OCI-LY1 (cell line): ENCODE data around the gene C4B.

Experiments
- EZH2 ChIP-seq: fragments of 200-600 bp; sonication (generic), shearing (Covaris generic); IDR thresholded peaks from 2 replicates; pipeline ENCODE4 v1.8.0; 2017; ENCODE audit warnings: borderline replicate concordance, mixed run types, mild to moderate bottlenecking, antibody characterized with exemption, low read length, moderate library complexity, mixed read lengths
- TF ChIP-seq, protein P1 (sequence below): fragments of 200-600 bp; sonication (generic), shearing (Covaris generic); IDR thresholded peaks from 2 replicates; pipeline ENCODE4 v1.5.1; 2017; ENCODE audit warnings: mild to moderate bottlenecking, antibody characterized with exemption, low read length, moderate library complexity, mixed read lengths

DNA sequence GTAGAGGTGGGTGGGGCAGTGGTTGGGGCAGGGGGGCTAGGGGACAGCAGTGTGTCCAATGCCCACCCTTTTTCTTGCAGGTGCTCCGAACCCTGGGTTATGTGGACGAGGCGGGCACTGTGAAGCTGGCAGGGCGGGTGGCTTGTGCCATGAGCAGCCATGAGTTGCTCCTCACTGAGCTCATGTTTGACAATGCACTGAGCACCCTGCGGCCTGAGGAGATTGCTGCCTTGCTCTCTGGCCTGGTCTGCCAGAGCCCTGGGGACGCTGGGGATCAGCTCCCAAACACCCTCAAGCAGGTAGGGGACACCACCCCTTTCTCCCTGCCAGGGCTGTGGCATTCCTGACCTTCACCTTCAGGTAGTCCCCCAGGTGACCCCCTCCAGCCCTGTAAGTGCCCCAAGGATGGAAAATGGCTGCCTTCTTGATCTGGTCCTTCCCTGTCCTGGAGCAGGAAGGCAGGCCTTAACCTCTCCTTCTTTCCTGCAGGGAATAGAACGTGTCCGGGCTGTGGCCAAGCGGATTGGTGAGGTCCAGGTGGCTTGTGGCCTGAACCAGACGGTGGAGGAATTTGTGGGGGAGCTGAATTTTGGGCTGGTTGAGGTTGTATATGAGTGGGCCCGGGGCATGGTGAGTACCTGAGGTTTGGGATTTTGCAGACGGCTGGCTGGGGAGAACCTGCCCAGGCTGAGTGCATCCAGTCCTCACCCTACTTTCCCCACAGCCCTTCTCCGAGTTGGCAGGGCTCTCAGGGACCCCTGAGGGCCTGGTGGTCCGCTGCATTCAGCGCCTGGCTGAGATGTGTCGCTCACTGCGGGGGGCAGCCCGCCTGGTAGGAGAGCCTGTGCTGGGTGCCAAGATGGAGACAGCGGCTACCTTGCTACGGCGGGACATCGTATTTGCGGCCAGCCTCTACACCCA, 45.5 kb upstream of the C4B start:
- TF ChIP-seq, protein P1, sequence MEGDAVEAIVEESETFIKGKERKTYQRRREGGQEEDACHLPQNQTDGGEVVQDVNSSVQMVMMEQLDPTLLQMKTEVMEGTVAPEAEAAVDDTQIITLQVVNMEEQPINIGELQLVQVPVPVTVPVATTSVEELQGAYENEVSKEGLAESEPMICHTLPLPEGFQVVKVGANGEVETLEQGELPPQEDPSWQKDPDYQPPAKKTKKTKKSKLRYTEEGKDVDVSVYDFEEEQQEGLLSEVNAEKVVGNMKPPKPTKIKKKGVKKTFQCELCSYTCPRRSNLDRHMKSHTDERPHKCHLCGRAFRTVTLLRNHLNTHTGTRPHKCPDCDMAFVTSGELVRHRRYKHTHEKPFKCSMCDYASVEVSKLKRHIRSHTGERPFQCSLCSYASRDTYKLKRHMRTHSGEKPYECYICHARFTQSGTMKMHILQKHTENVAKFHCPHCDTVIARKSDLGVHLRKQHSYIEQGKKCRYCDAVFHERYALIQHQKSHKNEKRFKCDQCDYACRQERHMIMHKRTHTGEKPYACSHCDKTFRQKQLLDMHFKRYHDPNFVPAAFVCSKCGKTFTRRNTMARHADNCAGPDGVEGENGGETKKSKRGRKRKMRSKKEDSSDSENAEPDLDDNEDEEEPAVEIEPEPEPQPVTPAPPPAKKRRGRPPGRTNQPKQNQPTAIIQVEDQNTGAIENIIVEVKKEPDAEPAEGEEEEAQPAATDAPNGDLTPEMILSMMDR, result no peak
- TF ChIP-seq EZH2, result no peak
